DND-41 (cell line): Measurements from ENCODE around the gene GUCA1C.

Source experiments
- ATAC-seq: fragments of 200-7000 bp; cut with Tn5 transposase; 3 replicates; pipeline ENCODE4 v1.9.1; 2021; ENCODE audit warnings: low read depth; ENCODE audit not compliant: insufficient read depth
- DNase-seq: peaks from one replicate; pipeline ENCODE4 v3.0.0-alpha.2; 2020
- H2AFZ ChIP-seq: 2 replicates; pipeline ENCODE4 v1.6.0; 2012; ENCODE audit warnings: low read depth, low read length
- H3K27ac ChIP-seq: 2 replicates; pipeline ENCODE4 v1.5.1; 2012; ENCODE audit warnings: low read length, inconsistent platforms
- H3K27me3 ChIP-seq: fragments of 200-600 bp; sonication (generic); 2 replicates; pipeline ENCODE4 v1.6.0; 2012; ENCODE audit warnings: low read length, mild to moderate bottlenecking, inconsistent platforms; ENCODE audit not compliant: insufficient read depth, poor library complexity
- H3K36me3 ChIP-seq: 2 replicates; pipeline ENCODE4 v1.5.1; 2012; ENCODE audit warnings: low read length, inconsistent platforms; ENCODE audit not compliant: insufficient read depth
- H3K4me1 ChIP-seq: 2 replicates; pipeline ENCODE4 v1.5.1; 2012; ENCODE audit warnings: mild to moderate bottlenecking, low read length; ENCODE audit not compliant: insufficient read depth
- H3K4me2 ChIP-seq: 2 replicates; pipeline ENCODE4 v1.6.0; 2012; ENCODE audit warnings: mild to moderate bottlenecking, moderate library complexity, low read length, inconsistent platforms; ENCODE audit not compliant: insufficient read depth
- H3K4me3 ChIP-seq, 2 experiments: fragments of 200-600 bp in 1 of 2; shearing (Covaris generic) in 1 of 2; 2 replicates each; pipeline ENCODE4 v1.5.1; 2012 to 2016; ENCODE audit warnings: inconsistent platforms in 2 of 2, low read length in 2 of 2, mild to moderate bottlenecking in 2 of 2, low read depth in 1 of 2, moderate library complexity in 1 of 2
- H3K79me2 ChIP-seq: 2 replicates; pipeline ENCODE4 v1.6.0; 2012; ENCODE audit warnings: low read length, inconsistent platforms; ENCODE audit not compliant: insufficient read depth
- H3K9ac ChIP-seq: 2 replicates; pipeline ENCODE4 v1.6.0; 2012; ENCODE audit warnings: low read depth, mild to moderate bottlenecking, inconsistent platforms, low read length, moderate library complexity
- H3K9me3 ChIP-seq: 2 replicates; pipeline ENCODE4 v1.5.1; 2012; ENCODE audit warnings: low read length, moderate library complexity, mild to moderate bottlenecking, inconsistent platforms; ENCODE audit not compliant: insufficient read depth, severe bottlenecking
- H4K20me1 ChIP-seq: 2 replicates; pipeline ENCODE4 v1.6.0; 2012; ENCODE audit warnings: low read length; ENCODE audit not compliant: insufficient read depth
- EZH2 ChIP-seq: IDR thresholded peaks from 3 replicates; pipeline ENCODE4 v1.6.1; 2012; ENCODE audit warnings: borderline replicate concordance, low read depth, mild to moderate bottlenecking, moderate library complexity, low read length, inconsistent platforms; ENCODE audit not compliant: severe bottlenecking
- TF ChIP-seq, protein P1 (sequence below): IDR thresholded peaks from 2 replicates; pipeline ENCODE4 v1.5.1; 2012; ENCODE audit warnings: borderline replicate concordance, low read length, moderate library complexity, mild to moderate bottlenecking; ENCODE audit not compliant: poor library complexity, severe bottlenecking; ENCODE audit errors: extremely low read depth

GUCA1C gene

DNA sequence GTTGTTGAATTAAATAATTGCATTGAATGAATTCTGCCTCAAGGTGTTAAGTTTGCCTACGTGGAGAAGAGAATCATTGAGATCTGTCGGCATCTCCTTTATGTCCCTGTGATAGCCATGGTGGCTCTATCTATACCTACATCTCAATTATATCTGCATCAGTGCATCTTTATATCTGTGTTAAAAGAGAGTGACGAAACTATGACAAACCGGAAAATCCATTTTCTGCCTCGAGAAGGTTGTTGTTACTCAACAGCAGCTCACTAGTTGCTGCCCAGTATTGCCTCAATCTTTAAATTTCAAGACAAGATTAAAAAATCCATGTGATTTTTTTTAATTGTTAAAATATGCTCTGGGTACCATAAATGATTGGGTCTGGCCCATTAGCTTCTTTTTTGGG is 58.7 kb downstream of the GUCA1C start:
- TF ChIP-seq, protein P1, sequence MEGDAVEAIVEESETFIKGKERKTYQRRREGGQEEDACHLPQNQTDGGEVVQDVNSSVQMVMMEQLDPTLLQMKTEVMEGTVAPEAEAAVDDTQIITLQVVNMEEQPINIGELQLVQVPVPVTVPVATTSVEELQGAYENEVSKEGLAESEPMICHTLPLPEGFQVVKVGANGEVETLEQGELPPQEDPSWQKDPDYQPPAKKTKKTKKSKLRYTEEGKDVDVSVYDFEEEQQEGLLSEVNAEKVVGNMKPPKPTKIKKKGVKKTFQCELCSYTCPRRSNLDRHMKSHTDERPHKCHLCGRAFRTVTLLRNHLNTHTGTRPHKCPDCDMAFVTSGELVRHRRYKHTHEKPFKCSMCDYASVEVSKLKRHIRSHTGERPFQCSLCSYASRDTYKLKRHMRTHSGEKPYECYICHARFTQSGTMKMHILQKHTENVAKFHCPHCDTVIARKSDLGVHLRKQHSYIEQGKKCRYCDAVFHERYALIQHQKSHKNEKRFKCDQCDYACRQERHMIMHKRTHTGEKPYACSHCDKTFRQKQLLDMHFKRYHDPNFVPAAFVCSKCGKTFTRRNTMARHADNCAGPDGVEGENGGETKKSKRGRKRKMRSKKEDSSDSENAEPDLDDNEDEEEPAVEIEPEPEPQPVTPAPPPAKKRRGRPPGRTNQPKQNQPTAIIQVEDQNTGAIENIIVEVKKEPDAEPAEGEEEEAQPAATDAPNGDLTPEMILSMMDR, result no peak
- TF ChIP-seq EZH2, result no peak
- H3K79me2 ChIP-seq, result no peaks in the 10 kb centered on the region
- ATAC-seq, result no peak
- H3K9ac ChIP-seq, result no peak overlapping the region
- H3K9me3 ChIP-seq, result no peaks in the 10 kb centered on the region
- H2AFZ ChIP-seq, result no peak overlapping the region
- no peaks in the 10 kb centered on the region for H3K4me1 ChIP-seq
- H3K27ac ChIP-seq, result no peak overlapping the region
- no peak for DNase-seq
- no peaks in the 10 kb centered on the region for H3K36me3 ChIP-seq
- H3K4me3 ChIP-seq, result no peak overlapping the region
- H3K27me3 ChIP-seq, result no peaks in the 10 kb centered on the region
- no peaks in the 10 kb centered on the region for H4K20me1 ChIP-seq
- no peak overlapping the region for H3K4me2 ChIP-seq

DNA sequence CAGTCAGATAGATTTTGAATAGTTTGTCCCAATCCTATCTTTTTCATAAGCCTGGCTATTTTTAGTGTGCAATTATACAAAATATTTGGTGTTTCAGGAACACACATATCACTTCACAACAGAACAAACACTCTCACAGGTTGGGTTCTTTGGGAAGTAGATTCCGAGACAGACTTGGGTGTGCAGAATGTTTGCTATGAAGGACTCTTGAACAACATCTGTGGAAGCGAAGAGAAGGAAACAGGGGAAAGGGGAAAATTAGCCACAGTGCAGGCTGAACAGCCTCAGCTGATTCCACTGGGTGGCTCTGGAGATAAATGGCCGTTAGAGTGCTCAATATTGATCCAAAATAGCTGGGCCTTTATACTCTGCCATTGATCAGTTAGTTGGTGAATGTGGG is 61.8 kb downstream of the GUCA1C start:
- DNase-seq, result no peak
- TF ChIP-seq, protein P1, result no peak
- no peak for TF ChIP-seq EZH2
- Histone ChIP-seq H3K36me3 (no peaks in the 10 kb centered on the region), H4K20me1 (no peaks in the 10 kb centered on the region), H3K9ac (no peak overlapping the region), H3K27me3 (no peaks in the 10 kb centered on the region), H3K79me2 (no peaks in the 10 kb centered on the region), H2AFZ (no peak overlapping the region), H3K4me1 (no peaks in the 10 kb centered on the region), H3K27ac (no peak overlapping the region), H3K4me2 (no peak overlapping the region), H3K9me3 (no peaks in the 10 kb centered on the region), H3K4me3 (no peak overlapping the region)
- ATAC-seq, result no peak

DNA sequence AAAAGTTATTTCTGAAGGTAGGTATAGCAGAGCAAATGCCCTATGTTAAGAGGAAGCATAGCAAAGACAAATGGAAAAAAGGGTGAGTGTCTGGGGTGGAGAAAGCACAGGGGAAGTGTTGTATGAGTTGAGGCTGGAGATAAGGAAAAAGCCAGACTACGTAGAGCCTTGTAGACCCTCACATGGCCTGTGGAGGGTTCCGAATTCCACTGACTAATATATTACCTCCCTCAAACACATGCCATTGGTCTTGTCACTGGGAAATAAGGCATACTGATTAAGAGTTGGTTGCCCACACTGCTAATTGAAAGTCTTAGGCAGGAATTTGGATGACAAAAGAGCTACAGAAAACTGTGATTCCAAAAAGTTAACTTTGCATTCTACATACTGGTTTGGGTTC is 65.9 kb downstream of the GUCA1C start:
- no peaks in the 10 kb centered on the region for H3K27me3 ChIP-seq
- H4K20me1 ChIP-seq, result no peaks in the 10 kb centered on the region
- H3K36me3 ChIP-seq, result no peaks in the 10 kb centered on the region
- peaks cover 7% of the 10 kb centered on the region for H3K4me1 ChIP-seq
- TF ChIP-seq EZH2, result no peak
- TF ChIP-seq, protein P1, result no peak
- H3K9ac ChIP-seq, result no peak overlapping the region
- no peak overlapping the region for H3K27ac ChIP-seq
- no peak overlapping the region for H3K4me3 ChIP-seq
- ATAC-seq (no peak), DNase-seq (no peak)
- no peaks in the 10 kb centered on the region for H3K79me2 ChIP-seq
- no peak overlapping the region for H3K4me2 ChIP-seq
- H2AFZ ChIP-seq, result no peak overlapping the region
- no peaks in the 10 kb centered on the region for H3K9me3 ChIP-seq

DNA sequence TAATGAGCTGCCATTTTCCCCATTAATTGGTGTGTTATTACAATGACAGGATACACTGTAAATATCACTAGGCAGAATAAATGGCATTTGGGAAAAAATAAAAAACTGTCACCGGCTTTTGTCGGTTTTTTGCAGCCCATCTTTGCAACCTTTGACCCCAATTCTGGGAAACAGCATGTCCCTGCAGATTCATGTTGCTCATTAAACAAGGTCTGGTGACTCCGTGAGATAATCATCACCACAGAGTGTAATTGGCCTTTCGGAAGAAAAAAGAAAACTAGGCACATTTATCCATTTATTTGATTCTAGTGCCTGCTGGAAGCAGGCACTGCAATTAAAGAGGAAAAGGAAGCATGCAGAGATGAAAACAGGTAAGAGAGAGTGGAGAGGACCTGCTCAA is 66.6 kb downstream of the GUCA1C start:
- Histone ChIP-seq H4K20me1 (no peaks in the 10 kb centered on the region), H2AFZ (no peak overlapping the region), H3K9me3 (no peaks in the 10 kb centered on the region), H3K79me2 (no peaks in the 10 kb centered on the region), H3K9ac (no peak overlapping the region), H3K4me2 (no peak overlapping the region), H3K4me1 (peaks cover 7% of the 10 kb centered on the region), H3K4me3 (no peak overlapping the region), H3K36me3 (no peaks in the 10 kb centered on the region), H3K27ac (no peak overlapping the region), H3K27me3 (no peaks in the 10 kb centered on the region)
- DNase-seq (no peak), ATAC-seq (no peak)
- TF ChIP-seq EZH2, result no peak
- TF ChIP-seq, protein P1, result no peak
